GM21360 (cell line): ENCODE results near the gene NMNAT2.

ENCODE experiments used
- ATAC-seq: cut with Tn5 transposase; IDR thresholded peaks from one replicate; pipeline ENCODE4 v1.9.1; 2021; ENCODE audit warnings: mild to moderate bottlenecking, moderate library complexity; ENCODE audit not compliant: unreplicated experiment

NMNAT2 gene

GRCh38 chr1:183366116-183366515, 52.1 kb downstream of the NMNAT2 start:
- no peak for ATAC-seq

- no peak for ATAC-seq
These were observed 52.5 kb downstream of the NMNAT2 start for GRCh38 chr1:183365676-183366075.

- no peak for ATAC-seq
These were observed 53.1 kb downstream of the NMNAT2 start for GRCh38 chr1:183365093-183365492.

- ATAC-seq, result no peak
These were observed 54.2 kb downstream of the NMNAT2 start for GRCh38 chr1:183363972-183364371.

GRCh38 chr1:183361081-183361480, 57.1 kb downstream of the NMNAT2 start:
- ATAC-seq, result no peak

GRCh38 chr1:183360473-183360872, 57.7 kb downstream of the NMNAT2 start:
- ATAC-seq, result no peak

- ATAC-seq, result no peak
These were observed 61.5 kb downstream of the NMNAT2 start for GRCh38 chr1:183356534-183357182.

GRCh38 chr1:183355797-183356196, 62.4 kb downstream of the NMNAT2 start:
- no peak for ATAC-seq

- ATAC-seq, result no peak
These were observed 63.0 kb downstream of the NMNAT2 start for GRCh38 chr1:183355181-183355580.

GRCh38 chr1:183353597-183353996, 64.6 kb downstream of the NMNAT2 start:
- no peak for ATAC-seq

GRCh38 chr1:183349201-183349711, 68.9 kb downstream of the NMNAT2 start:
- no peak for ATAC-seq

- no peak for ATAC-seq
These were observed 71.9 kb downstream of the NMNAT2 start for GRCh38 chr1:183346276-183346732.

GRCh38 chr1:183339556-183340167, 78.5 kb downstream of the NMNAT2 start:
- ATAC-seq, result no peak

GRCh38 chr1:183331091-183331742, 87.0 kb downstream of the NMNAT2 start:
- no peak for ATAC-seq

GRCh38 chr1:183330335-183330734, 87.8 kb downstream of the NMNAT2 start:
- ATAC-seq, result no peak

GRCh38 chr1:183328371-183328770, 89.8 kb downstream of the NMNAT2 start:
- no peak for ATAC-seq

GRCh38 chr1:183327434-183328290, 90.5 kb downstream of the NMNAT2 start:
- ATAC-seq, result no peak

GRCh38 chr1:183323849-183324683, 94.1 kb downstream of the NMNAT2 start:
- no peak for ATAC-seq

GRCh38 chr1:183319606-183320005, 98.6 kb downstream of the NMNAT2 start:
- no peak for ATAC-seq

GRCh38 chr1:183319051-183319450, 99.1 kb downstream of the NMNAT2 start:
- no peak for ATAC-seq
